Sigmoid colon (tissue), 7 donors: ENCODE measurements around the gene PGLYRP4. TPM values are rescaled to one million over a fixed set of nuclear protein-coding genes. Genes with fewer than 3 reads are reported as not detected.

ENCODE experiments used
- DNase-seq: peaks from one replicate; pipeline ENCODE4 v3.0.0-alpha.2; 2019
- H3K27ac ChIP-seq, 4 donors: fragments of 200-600 bp; sonication (generic); one replicate each; pipeline ENCODE4 v1.5.1; 2016 to 2019; ENCODE audit warnings: mild to moderate bottlenecking in 1 of 4
- H3K27me3 ChIP-seq, 3 donors: fragments of 200-600 bp; sonication (generic); one replicate each; pipeline ENCODE4 v1.5.1; 2019; ENCODE audit warnings: mild to moderate bottlenecking in 1 of 3
- H3K36me3 ChIP-seq, 4 donors: fragments of 200-600 bp; sonication (generic); one replicate each; pipeline ENCODE4 v1.5.1; 2016 to 2019
- H3K4me1 ChIP-seq, 4 donors: fragments of 200-600 bp; sonication (generic); one replicate each; pipeline ENCODE4 v1.5.1; 2017 to 2019
- H3K4me3 ChIP-seq, 4 donors: fragments of 200-600 bp; sonication (generic); one replicate each; pipeline ENCODE4 v1.5.1; 2017 to 2019; ENCODE audit warnings: mild to moderate bottlenecking in 2 of 4, moderate library complexity in 1 of 4
- H3K9me3 ChIP-seq, 4 donors: fragments of 200-600 bp in 3 of 4; sonication (generic) in 3 of 4; one replicate each; pipeline versions ENCODE4 v1.5.1 to v1.6.1; 2013 to 2019
- CTCF ChIP-seq, 4 experiments: fragments of 450-650 bp in 3 of 4; fragments of 200-600 bp in 1 of 4; IDR thresholded peaks; one replicate each; pipeline ENCODE4 v1.5.1; 2016 to 2019; ENCODE audit warnings: antibody characterized with exemption in 4 of 4, mild to moderate bottlenecking in 3 of 4, moderate library complexity in 2 of 4
- EP300 ChIP-seq, 4 donors: sonication (generic); formaldehyde crosslinking; IDR thresholded peaks; one replicate each; pipeline ENCODE4 v1.6.1; 2017; ENCODE audit warnings: antibody characterized with exemption in 4 of 4
- POLR2A ChIP-seq, 2 donors: fragments of 450-650 bp; IDR thresholded peaks; one replicate each; pipeline ENCODE4 v1.6.1; 2016; ENCODE audit warnings: antibody characterized with exemption in 2 of 2, mild to moderate bottlenecking in 2 of 2, moderate library complexity in 2 of 2
- POLR2AphosphoS5 ChIP-seq, 4 donors: sonication (generic); formaldehyde crosslinking; IDR thresholded peaks; one replicate each; pipeline ENCODE4 v1.6.1; 2017; ENCODE audit warnings: antibody characterized with exemption in 4 of 4
- WGBS, 2 donors: extraction: QIAGEN DNeasy Blood & Tissue Kit; methylation state at CpG; one replicate each; pipeline ENCODE4 v1.1.7; 2013; 5-methylcytosine and 5-hydroxymethylcytosine counted together
- intact Hi-C: fragments of 100-400 bp; cut with DNase I; formaldehyde crosslinking; loops from one replicate; pipeline ENCODE4 v1.15.1; 2023
- polyA plus RNA-seq, 3 donors: library from polyadenylated mRNA; stranded (reverse); fragments of 200-250 nt; gene quantifications; one replicate each; pipeline ENCODE4 v1.2.3, GENCODE V29; 2013
- total RNA-seq, 4 donors: library from RNA; depleted of rRNA; stranded (reverse); fragments of >200 nt; gene quantifications; one replicate each; pipeline ENCODE4 v1.1.0, GENCODE V29; 2016
- donor health status: healthy with polysubstance abuse.
- donor health status: Bipolar disorder and iron deficiency.
- donor health status: healthy.

PGLYRP4 gene
- total and polyA plus RNA-seq, 7 donors: 1.1 TPM; not detected in 6

DNA sequence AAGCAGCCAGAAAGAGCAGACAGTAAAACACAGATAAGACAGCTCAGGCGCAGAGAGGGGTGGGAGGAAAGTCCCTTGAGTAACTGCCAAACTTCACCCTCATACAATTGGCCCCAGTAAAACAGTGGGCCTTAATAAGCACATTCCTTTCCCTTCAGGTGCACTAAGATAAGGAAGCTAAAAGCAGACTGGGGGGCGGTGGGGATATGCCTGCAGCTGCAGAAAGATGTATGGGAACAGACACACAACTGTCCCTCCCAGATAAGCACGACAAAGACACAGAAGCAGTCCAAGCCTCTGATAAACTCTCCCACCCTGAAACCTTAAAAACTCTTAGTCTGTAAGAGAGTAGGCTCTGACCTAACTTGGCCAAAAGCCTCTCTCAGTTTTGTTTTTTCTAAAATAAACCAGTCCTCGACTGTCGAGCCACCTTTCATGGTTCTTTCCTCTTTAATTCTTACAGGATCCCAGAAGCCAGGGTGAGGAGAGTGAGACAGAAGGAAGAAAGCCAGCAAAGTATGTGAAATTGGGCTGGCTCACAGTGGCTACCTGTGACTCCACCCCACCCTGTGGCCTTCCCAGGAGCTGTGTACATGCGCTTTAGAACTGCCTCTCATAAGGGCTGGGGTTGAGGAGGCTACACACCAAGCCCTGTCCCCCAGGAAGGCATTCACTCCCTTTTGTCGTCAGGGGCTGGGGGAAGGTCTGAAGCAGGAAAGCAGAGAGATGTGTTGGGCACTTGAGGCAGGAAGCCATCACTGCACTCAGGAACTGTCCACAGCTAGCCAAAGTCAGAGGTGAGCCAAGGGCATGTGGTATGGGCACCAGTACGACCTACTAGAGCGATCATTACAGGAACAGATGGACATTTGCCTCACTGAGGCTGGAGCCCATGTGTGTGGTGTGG lies 4.6 kb downstream of the PGLYRP4 start:
- H3K36me3 ChIP-seq: no peaks in the 10 kb centered on the region
- no peak for DNase-seq
- no peaks in the 10 kb centered on the region for H3K4me1 ChIP-seq
- H3K27me3 ChIP-seq: peaks cover 0 to 8% (median 0%) of the 10 kb centered on the region in 3 donors
- H3K4me3 ChIP-seq: no peak overlapping the region
- no peak overlapping the region for H3K27ac ChIP-seq
- TF ChIP-seq POLR2A (IDR thresholded peaks at IDR 0.05): no peak
- TF ChIP-seq CTCF (IDR thresholded peaks at IDR 0.05): no peak
- TF ChIP-seq EP300 (IDR thresholded peaks at IDR 0.05): no peak
- no peak for TF ChIP-seq POLR2AphosphoS5 (IDR thresholded peaks at IDR 0.05)
- WGBS, 2 donors: 42 to 48% methylated on average over 9 of the region's 9 CpGs
- no peaks in the 10 kb centered on the region for H3K9me3 ChIP-seq
- intact Hi-C loops: no loop called here

DNA sequence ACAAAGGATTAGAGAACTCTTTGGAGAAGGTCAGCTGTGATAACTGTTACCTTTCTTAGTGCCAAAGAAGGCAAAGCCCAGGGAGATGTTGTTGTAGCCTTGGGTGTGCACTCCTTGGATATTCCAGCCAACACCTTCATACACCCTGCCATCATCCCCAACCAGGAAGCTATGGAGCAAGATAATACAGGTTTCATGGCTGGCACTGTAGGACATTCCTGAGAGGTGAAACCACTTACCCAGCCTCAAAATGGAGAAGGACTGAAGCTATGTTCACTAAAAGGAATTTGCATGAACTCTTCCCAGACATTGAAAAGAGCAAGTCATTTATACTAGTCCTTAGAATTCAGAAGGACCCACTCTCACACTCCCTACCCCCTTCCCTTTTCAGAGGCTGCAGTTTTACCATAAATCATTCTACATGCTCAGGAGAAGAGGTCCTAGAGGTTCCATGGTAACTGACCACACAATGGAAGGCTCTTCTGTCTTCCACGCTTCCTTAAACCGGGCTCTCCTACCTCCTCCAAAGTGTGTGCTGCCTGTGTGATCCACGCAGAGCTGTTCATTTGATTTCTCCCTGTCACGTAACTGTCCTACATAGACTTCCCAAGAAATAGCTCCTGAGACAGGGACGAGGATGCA lies 5.5 kb downstream of the PGLYRP4 start:
- Histone ChIP-seq H3K4me1 (no peaks in the 10 kb centered on the region), H3K27me3 (peaks cover 0 to 6% (median 0%) of the 10 kb centered on the region in 3 donors)
- WGBS, 2 donors: 31 to 39% methylated on average over 5 of the region's 5 CpGs

DNA sequence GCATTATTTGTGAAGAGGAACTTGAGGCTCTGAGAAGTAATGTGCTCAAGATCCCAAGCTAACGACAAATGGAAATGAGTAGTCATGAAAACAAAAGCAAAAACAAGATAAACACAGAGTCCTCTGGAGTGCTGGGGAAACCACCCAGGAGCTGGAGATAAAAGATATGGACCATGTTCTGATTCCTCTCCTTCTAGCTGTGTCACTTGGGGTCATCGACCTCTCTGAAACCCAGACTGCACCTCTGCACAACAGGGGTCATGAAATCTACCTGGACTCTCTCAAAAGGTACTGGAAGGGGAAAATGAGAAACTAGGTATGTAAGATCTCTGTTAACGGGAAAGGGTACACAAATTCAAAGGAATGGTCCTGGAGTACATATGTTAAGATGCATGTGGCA lies 6.5 kb downstream of the PGLYRP4 start:
- Histone ChIP-seq H3K4me3 (no peak overlapping the region), H3K27ac (no peak overlapping the region), H3K4me1 (no peaks in the 10 kb centered on the region), H3K27me3 (no peaks in the 10 kb centered on the region), H3K36me3 (no peaks in the 10 kb centered on the region), H3K9me3 (no peaks in the 10 kb centered on the region)
- TF ChIP-seq CTCF (IDR thresholded peaks at IDR 0.05) (no peak), EP300 (IDR thresholded peaks at IDR 0.05) (no peak), POLR2A (IDR thresholded peaks at IDR 0.05) (no peak), POLR2AphosphoS5 (IDR thresholded peaks at IDR 0.05) (no peak)
- intact Hi-C loops: no loop called here
- WGBS, 2 donors: 83 to 87% methylated on average over 3 of the region's 3 CpGs
- DNase-seq: no peak

More for the DNA sequence above, 5.5 kb downstream of the PGLYRP4 start:
- DNase-seq: no peak
- H3K9me3 ChIP-seq: no peaks in the 10 kb centered on the region
- intact Hi-C loops: no loop called here
- no peak overlapping the region for H3K27ac ChIP-seq
- TF ChIP-seq POLR2AphosphoS5 (IDR thresholded peaks at IDR 0.05): no peak
- TF ChIP-seq EP300 (IDR thresholded peaks at IDR 0.05): no peak
- H3K36me3 ChIP-seq: no peaks in the 10 kb centered on the region
- H3K4me3 ChIP-seq: no peak overlapping the region

DNA sequence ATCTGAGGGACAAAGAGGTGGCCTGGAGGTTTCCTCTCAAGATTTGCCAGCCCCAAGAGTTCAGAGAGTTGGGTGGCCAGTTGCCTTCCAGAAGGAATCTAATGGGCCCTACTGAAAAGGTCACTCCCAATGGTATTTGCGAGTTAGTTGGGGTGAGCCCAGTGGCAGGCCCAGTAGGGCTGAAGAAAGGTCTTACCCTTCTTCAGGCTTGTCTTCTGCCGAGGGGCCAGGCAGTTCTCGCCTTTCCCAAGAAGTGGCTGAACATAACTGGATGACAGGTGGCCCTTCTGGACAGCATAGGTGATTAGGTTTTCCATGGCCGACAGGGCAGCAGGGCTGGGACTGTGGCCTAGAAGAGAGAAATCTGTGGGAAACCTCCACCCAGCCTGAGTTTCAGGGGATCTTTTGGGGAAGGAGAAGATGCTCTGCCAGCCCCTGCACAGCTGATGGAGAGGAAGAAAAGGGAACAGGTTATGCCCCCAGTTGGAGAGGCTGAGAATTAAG lies 7.2 kb downstream of the PGLYRP4 start:
- 92 to 95% methylated on average over 4 of the region's 4 CpGs for WGBS, 2 donors
- H3K36me3 ChIP-seq: no peaks in the 10 kb centered on the region
- no peak for DNase-seq

More for the DNA sequence above, 7.2 kb downstream of the PGLYRP4 start:
- H3K9me3 ChIP-seq: no peaks in the 10 kb centered on the region
- H3K27ac ChIP-seq: no peak overlapping the region
- no peaks in the 10 kb centered on the region for H3K4me1 ChIP-seq
- no peaks in the 10 kb centered on the region for H3K27me3 ChIP-seq
- TF ChIP-seq POLR2A (IDR thresholded peaks at IDR 0.05) (no peak), POLR2AphosphoS5 (IDR thresholded peaks at IDR 0.05) (no peak), EP300 (IDR thresholded peaks at IDR 0.05) (no peak), CTCF (IDR thresholded peaks at IDR 0.05) (no peak)
- H3K4me3 ChIP-seq: no peak overlapping the region
- intact Hi-C loops: no loop called here
